KG1 (cell line): ENCODE measurements around the gene ZNF595.
A peak's percentile ranks its signal among the peaks of the same experiment; 100 is the strongest.
"Not testable (repeated sequence)": the region's sequence is repeated elsewhere in the genome, so short reads cannot be mapped to it uniquely, and the experiment has no call there.

Experiments used
- DNase-seq: peaks from one replicate; lab custom pipeline; 2025; lab: John Stamatoyannopoulos, UW

The ZNF595 gene

DNA sequence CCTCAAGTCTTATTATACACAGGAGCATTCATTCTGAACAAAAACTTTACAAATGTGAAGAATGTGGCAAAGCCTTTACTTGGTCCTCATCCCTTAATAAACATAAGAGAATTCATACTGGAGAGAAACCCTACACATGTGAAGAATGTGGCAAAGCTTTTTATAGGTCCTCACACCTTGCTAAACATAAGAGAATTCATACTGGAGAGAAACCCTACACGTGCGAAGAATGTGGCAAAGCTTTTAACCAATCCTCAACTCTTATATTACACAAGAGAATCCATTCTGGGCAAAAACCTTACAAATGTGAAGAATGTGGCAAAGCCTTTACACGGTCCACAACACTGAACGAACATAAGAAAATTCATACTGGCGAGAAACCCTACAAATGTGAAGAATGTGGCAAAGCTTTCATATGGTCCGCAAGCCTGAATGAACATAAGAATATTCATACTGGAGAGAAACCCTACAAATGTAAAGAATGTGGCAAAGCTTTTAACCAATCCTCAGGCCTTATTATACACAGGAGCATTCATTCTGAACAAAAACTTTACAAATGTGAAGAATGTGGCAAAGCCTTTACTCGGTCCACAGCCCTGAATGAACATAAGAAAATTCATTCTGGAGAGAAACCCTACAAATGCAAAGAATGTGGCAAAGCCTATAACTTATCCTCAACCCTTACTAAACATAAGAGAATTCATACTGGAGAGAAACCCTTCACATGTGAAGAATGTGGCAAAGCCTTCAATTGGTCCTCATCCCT is 33.6 kb downstream of the ZNF595 start:
- not testable (repeated sequence) for DNase-seq

DNA sequence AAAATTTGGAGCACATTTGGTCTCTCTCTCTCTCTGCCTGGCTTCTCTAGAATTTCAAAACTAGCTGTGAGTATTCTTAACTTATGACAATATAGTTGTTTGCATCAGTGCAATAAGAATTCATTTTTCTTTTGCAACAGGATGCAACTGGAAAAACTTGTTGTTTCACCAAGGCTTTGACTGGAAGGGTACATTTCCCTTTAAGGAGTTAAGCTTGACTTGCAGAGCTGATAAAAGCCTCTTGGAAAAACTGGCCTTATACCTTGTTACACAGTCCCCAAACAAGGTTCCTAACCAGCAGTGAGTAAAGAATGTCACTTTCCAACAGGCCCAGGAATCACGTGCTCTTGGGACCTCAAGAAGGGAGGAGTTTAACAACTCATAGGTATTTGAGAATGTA is 45.3 kb downstream of the ZNF595 start:
- DNase-seq: no peak

DNA sequence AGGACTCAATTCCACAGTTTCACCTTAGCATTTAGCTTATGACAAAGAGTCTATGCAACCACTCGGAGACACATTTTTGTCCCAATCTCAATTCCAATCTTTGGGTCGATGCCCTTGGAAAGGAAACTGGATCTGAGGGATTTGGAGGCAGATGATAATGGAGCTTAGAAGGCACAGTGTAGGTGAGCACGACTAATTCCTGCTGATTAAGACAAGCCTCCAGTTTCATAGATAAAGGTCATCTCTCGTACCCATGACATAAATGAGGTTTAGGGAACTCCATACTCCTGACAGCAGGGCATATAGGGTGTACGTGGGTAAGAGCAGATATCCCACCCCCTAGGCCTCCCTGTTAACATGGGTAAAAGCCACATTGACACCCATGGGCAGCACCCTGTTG is 46.7 kb downstream of the ZNF595 start:
- DNase-seq: no peak

DNA sequence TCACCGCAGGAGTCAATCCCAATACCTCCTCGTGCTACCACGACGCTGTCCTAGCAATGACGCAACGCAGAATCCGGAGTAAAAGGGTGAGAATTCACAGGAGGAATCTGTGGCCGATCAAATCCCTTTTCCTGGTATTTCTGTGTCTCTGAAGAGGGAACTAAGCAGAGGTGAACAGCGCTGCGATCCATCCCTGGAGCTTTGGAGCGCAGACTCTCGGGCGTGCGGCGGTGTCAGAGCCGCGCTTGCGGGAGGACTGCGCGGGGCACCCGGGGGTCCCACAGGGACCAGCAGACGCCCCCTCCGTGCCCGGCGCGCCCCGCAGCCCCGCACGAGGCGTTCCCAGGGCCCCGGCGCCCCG is 53.9 kb downstream of the ZNF595 start:
- no peak for DNase-seq

DNA sequence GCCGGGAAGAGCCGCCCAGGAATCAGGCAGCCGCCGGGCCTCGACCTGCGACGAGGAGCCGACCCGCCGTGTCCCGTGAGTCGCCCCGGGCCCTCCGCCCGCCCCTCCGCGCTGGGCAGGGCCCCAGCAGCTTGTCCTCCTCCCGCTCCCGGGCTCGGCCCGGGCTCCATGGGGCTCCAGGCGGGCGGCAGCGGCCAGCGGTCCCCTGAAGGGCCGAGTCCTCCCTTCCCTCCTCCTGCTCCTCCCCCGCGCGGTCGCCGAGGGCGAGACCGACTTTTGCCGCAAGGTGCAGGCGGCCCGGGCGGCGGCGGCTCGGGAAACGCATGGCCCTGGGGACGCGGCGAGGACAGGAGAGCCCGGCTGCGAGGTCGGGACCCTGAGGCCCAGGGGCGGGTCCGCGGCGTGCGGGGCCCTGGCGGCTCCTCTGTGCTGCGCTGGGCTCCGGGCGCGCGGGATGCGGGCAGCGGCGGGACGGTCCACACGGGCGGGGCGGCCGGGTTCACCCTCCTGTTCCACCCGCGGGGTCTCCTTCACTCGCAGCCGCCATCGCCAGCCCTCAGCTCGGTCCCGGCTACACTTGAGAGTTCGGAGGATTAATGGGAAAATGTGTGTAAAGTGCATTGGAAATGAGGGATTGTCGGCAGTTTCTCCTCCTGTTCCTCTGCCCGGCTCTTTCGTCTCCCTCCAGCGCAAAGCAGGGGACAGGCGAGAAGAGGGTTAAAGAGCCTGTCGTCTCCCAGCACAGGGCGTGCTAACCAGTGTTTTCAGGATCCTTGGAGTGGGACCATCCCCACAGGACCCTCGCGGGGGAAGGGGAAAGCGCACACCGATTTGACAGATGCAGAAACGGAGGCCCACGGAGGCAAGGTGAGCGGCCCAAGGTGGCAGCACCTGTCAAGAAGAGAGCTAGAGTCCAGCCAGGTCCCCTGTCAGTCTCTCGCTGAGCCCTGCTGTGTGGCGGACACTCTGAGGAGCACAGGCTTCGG is 54.6 kb downstream of the ZNF595 start:
- no peak for DNase-seq

DNA sequence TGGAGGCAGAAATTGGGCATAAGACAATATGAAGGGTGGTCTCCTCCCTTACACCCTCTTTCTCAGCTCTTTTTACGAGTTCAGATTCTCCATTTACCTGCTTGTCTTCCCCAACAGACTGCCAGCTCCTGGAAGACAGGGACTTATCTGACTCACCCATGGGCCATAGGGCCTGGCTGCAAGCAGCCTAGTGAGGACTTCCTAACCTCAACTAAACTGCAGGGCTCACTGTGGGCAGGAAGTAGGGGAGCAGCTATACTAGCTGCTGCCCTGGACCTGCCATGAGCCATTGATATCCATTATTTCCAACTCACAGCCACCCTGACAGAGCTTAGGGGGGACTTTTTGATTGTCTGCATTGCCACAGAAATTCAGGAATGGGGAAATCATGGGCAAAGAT is 59.6 kb downstream of the ZNF595 start:
- DNase-seq: no peak

DNA sequence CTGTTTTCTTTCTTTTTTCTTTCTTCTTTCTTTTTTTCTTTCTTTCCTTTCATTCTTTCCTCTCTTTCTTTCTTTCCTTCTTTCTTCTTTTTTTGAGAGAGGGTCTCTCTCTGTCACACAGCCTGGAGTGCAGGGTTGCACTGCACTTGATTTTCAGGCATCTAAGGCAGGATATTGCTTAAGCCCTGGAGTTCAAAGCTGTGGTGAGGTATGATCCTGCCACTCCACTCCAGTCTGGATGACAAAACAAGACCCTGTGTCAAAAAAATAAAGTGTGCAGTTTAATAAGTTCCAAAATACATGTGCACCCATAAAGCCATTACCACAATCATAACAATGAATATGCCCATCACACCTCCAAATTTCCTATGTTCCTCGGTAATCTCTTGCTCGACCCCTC is 60.6 kb downstream of the ZNF595 start:
- no peak for DNase-seq

DNA sequence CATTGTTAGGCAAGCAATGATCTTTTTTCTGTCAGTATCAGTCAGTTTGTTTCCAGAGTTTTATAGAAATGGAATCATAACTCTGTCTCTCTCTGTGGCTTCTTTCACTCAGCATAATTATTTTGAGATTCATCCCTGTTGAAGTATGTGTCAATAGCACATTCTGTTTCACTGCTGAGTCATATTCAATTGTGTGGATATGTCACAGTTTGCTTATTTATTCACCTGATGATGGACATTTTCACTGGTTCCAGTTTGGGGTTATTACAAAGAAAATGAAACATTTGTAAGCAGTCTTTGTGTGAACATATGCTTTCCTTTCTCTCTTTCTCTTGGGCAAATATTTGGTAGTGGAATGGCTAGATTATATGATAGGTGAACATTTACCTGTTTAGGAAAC is 61.0 kb downstream of the ZNF595 start:
- no peak for DNase-seq

DNA sequence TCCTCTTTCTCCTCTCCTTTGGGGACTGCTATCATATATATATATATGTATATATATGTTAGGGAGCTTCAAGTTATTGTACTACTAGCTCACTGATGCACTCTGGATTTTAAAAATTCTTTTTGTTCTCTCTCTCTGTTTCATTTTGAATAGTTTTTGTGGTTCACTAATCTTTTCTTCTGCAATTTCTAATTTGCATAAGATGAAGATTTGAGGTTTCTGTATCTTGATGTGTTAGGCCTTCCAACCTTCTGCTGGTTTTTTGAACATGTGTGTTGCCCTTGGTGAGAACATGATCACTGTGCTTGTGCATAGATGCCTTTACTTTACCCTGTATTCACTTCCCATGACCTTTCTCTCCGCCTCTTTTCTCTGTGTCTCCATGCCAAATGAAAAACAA is 63.4 kb downstream of the ZNF595 start:
- DNase-seq: no peak

DNA sequence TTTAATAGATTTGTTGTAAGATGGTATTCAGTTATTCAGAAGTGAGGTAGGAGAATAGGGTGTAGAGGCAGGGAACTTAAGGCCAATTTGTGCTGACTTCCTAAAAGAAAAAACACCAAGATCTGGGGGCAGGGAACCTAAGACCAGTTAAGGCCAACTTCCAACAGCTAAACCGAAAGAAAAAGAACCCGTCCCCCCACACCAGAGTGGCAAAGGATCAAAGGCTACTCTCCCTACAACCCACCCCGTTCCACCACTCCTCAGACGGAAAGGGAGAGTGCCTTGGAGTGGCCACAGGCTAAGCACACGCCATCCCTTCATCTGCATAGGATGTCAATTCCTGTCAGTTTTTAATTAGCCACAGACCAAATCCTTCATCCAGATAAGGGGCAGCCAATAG is 67.5 kb downstream of the ZNF595 start:
- peak; percentile 62 for DNase-seq

DNA sequence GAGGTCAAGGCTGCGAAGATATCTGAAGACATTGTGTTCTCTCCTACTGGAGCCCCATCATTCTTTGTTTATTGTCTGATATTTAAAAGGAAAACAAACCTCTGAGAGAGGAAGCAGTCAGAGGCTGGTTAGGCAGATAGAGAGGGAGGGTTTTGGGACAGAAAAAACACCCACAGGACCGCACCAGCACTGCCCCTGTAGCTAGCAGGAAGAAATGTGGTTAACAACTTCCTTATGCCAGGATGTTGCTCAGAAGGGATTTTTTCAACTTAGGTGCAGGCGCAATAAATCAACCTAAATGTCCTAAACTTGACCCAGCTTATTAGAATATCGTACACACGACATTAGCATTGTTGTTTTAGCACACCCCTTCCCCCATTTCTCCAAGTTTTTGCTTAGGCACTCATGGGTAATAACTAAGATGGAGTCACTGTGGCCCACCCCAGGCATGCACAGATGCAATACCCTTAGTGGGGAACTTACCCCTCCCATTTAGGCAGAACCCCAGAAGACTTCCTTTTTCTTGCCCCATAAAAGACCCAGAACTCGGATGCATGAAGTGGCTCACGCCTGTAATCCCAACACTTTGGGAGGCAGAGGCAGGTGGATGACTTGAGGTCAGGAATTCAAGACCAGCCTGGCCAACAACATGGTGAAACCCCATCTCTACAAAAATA is 68.4 kb downstream of the ZNF595 start:
- DNase-seq: peak; percentile 83

DNA sequence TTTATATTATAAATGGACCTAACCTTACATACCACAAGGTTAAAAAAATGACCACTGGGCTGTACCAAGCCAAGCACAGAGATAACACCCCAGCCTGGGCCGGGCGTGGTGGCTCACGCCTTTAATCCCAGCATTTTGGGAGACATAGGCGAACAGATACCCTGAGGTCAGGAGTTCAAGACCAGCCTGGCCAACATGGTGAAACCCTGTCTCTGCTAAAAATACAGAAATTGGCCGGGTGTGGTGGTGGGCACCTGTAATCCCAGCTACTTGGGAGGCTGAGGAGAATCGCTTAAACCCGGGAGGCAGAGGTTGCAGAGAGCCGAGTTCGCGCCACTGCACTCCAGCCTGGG is 70.8 kb downstream of the ZNF595 start:
- DNase-seq: not testable (repeated sequence)

DNA sequence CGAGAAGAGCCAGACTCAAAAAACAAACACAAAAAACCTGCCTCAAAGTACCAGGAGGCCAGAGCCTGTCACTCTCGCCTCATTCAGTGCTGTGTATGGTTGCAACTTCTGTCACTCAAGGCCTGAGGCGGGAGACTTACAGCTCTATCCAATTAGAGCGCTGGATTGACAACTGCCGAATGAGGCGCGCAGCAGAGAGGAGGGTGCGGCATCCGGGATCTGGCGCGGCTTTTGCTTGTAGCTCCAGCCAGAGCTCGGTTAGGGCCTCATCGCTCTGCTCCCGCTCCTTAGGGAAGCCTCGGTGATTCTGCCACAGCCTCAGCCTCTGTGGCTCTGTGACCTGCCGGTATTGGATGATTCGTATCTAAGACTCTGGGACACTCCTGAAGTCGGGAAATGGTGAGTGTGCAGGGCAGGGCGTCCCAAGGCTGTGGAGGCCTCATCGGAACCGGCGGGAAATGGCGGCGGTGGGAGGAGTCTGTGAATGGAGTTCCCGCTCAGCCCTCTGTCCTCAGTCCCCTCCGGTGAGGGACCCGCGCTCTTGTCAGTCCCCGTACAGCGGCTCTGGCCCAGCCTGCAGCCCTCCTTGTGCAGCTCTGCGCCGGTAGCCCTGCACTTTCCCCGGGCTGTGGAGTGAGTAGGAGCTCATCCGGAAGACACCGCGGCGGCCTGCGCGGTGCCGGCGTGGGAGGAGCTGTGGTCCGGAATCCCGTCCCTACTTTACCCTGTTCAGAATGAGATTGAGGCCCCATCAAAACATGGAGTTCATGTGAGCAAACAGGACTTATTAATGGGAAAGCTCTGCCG is 71.4 kb downstream of the ZNF595 start, which contains the start of gene ZNF718:
TSS of gene ZNF718 (plus strand) at position 227 of the 807 bp plus-strand sequence. CDS start at position 397, 170 bp downstream.
- peak; percentile 94 for DNase-seq

DNA sequence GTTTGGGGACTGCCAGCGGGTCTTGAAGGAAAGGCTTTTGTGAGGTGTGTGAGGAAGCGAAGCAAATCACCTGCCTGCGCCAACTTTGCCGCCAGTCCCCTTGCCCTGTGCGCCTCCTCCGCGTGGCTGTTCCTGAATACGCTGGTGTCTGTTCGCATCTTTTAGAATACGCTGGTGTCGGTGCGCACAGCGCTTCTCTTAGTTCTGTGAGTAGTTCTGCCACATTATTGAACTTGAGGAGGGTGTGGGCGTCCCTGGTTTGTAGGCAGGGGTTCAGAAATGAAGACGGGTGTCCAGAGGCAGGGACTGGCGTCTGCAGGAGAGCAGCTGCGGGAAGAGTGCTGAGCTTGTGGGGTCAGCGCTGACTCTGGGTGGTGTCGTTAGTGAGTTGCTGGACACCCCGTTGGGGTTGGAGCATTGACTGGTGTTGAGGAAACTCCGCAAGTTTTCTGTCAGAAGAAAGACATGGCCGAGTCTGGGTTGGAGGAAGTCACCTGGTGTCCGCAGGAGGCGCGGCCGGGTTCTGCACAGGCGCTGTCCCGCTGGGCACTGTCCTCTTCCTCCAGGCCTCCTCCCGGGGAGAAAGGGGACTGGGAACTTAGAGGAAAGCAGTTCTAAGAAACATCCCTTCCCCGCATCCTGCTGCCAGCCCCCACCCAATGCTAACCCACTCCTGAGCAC is 72.1 kb downstream of the ZNF595 start:
- DNase-seq: no peak

DNA sequence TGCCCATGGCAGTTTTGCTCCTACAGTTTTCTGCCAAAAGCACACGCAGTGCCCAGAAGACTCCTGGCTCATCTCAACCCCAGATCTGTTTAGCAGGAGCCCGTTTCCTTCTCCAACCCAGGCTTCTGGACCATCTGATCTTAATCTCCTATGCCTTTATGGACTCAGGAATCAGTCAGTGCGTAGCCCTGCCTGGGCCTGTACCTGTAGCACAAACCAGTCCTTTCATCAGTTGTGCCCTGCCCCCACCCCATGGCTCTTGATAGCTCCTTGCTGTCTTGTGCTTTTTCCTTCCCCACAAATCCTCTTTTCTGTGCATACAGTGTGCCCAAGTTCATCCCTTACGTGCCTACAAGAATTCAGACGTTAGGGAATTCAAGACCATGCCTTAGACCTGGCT is 72.7 kb downstream of the ZNF595 start:
- no peak for DNase-seq

DNA sequence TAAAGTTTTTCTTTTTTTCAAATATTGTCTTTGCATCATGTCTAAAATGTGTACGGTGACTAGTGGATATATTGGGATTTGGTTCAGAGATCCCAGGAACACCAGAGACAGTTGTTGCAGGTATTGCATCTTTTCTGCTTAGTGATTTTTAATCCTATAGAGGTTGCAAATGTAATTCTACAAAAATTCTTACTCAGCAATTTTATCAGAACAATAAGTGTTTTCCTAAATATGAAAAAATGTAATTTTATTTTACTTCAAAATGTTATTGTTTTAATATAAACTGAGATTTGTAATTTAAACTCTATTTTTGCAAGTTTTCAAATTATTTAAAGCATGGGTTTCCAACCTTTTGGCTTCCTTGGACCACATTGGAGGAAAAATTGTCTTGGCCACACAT is 79.4 kb downstream of the ZNF595 start:
- DNase-seq: no peak
